Cerebellar nuclear complex (tissue), 1 donor: ENCODE data around the gene CCDC192.

Source experiments
- DNase-seq, 2 experiments: peaks; one replicate each; lab custom pipeline; 2025; lab: John Stamatoyannopoulos, UW

The CCDC192 gene

GRCh38 chr5:127810707-127811490, 107.7 kb downstream of the CCDC192 start:
- no peak for DNase-seq

GRCh38 chr5:127812570-127812969, 109.4 kb downstream of the CCDC192 start:
- DNase-seq = no peak

GRCh38 chr5:127813633-127814587, 110.7 kb downstream of the CCDC192 start:
- DNase-seq = no peak

GRCh38 chr5:127814588-127814973, 111.4 kb downstream of the CCDC192 start:
- DNase-seq = no peak

GRCh38 chr5:127820910-127821553, 117.8 kb downstream of the CCDC192 start:
- DNase-seq = no peak

GRCh38 chr5:127821896-127822295, 118.7 kb downstream of the CCDC192 start:
- DNase-seq = no peak

GRCh38 chr5:127824126-127824525, 120.9 kb downstream of the CCDC192 start:
- DNase-seq = no peak

GRCh38 chr5:127826011-127826410, 122.8 kb downstream of the CCDC192 start:
- DNase-seq = no peak

GRCh38 chr5:127827451-127827850, 124.3 kb downstream of the CCDC192 start:
- DNase-seq = no peak

- no peak for DNase-seq
Observed at GRCh38 chr5:127830157-127830556, 127.0 kb downstream of the CCDC192 start.

- DNase-seq = no peak
Observed at GRCh38 chr5:127830829-127831598, 127.8 kb downstream of the CCDC192 start.

- no peak for DNase-seq
Observed at GRCh38 chr5:127832067-127832466, 128.9 kb downstream of the CCDC192 start.

GRCh38 chr5:127834094-127834531, 130.9 kb downstream of the CCDC192 start:
- DNase-seq = no peak

GRCh38 chr5:127834554-127834953, 131.4 kb downstream of the CCDC192 start:
- DNase-seq = no peak

GRCh38 chr5:127838661-127839060, 135.5 kb downstream of the CCDC192 start:
- DNase-seq = no peak

GRCh38 chr5:127839072-127839471, 135.9 kb downstream of the CCDC192 start:
- no peak for DNase-seq

- DNase-seq = no peak
Observed at GRCh38 chr5:127839496-127840197, 136.5 kb downstream of the CCDC192 start.

GRCh38 chr5:127840198-127840524, 137.0 kb downstream of the CCDC192 start:
- DNase-seq = no peak

GRCh38 chr5:127840809-127841208, 137.6 kb downstream of the CCDC192 start:
- DNase-seq = no peak

GRCh38 chr5:127844581-127845021, 141.4 kb downstream of the CCDC192 start:
- peak; percentile 76 to 94 for DNase-seq

GRCh38 chr5:127846884-127847283, 143.7 kb downstream of the CCDC192 start:
- DNase-seq = no peak
